ENCODE results near the gene SF3B5.
"Not testable (repeated sequence)": the region's sequence is repeated elsewhere in the genome, so short reads cannot be mapped to it uniquely, and the experiment has no call there.

The SF3B5 gene

DNA sequence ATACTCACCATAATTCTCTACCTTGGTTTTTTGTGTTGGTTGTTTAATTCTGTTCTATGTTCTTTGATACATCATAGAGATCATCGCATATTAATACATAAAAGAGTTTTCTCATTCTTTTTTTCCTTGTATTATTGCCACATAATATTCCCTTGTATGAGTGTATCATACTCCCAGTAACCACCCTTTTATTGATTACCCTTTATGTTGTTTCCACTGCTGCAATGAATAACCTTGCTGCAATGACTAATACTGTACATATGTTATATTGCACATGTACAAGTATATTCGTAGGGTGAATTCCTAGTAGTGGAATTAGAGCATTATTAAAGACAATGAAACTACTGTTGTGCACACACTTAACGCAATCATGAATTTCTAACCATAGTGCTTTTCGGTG, 9.1 kb upstream of the SF3B5 start:
- no peak for DNase-seq

DNA sequence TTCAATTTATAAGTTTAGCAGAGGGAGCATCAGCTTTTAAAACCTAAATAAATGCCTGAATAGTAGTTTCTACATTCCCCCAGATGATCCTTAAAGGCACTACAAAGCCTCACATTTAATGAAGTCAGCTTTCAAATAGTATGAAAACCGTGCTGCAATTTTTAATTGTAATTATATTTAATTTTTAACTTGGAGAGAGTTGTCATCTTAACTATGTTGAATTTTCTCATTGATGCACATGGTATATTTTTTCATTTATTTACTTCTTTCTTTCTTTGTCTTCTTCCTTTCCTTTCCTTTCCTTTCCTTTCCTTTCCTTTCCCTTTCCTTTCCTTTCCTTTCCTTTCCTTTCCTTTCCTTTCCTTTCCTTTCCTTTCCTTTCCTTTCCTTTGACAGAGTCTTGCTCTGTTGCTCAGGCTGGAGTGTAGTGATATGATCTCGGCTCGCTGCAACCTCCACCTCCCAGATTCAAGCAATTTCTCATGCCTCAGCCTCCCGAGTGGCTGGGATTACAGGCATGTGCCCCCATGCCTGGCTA, 7.7 kb upstream of the SF3B5 start:
- no peak for DNase-seq

- DNase-seq = no peak
Measured at GRCh38 chr6:144098993-144099392, 3.6 kb upstream of the SF3B5 start.

- DNase-seq = no peak
Measured at GRCh38 chr6:144094731-144095133, 641 bp downstream of the SF3B5 start.

DNA sequence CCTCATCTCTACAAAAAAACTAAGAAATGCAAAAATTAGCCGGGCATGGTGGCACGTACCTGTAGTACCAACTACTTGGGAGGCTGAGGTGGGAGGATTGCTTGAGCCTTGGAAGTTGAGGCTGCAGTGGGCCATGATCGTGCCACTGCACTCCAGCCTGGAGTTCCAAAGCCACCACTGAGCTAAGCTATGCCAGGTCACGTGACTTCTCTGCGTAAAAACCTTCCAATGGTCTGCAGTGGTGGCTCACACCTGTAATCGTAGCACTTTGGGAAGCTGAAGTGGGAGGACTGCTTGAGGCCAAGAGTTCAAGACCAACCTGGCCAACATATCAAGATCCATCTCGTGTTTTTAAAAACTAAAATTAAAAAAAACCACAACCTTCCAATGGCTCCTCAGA, 1.7 kb downstream of the SF3B5 start:
- DNase-seq = no peak

DNA sequence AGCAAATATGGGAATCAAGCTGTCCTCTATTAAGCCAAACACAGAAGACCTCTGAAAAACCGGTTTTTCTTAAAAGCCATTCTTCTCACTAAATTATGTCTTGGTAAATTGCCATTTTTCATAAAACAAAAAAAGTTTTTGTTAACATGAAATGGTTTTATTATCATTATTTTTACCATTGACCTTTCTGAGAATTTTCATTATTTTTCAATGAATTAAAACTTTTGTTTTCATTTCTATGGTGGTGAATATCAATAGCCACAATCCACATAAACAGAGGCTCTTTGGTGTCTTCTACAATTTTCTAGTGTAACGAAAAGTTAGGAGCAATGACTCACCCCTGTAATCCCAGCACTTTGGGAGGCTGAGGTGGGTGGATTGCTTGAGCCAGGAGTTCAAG, 2.1 kb downstream of the SF3B5 start:
- no peak for DNase-seq

GRCh38 chr6:144090384-144090783, 5.0 kb downstream of the SF3B5 start:
- DNase-seq = no peak

GRCh38 chr6:144087789-144088426, 7.5 kb downstream of the SF3B5 start:
- DNase-seq = no peak

GRCh38 chr6:144086959-144087358, 8.4 kb downstream of the SF3B5 start:
- DNase-seq = no peak

- DNase-seq = no peak
Measured at GRCh38 chr6:144083172-144083571, 12.2 kb downstream of the SF3B5 start.

- DNase-seq = not testable (repeated sequence)
Measured at GRCh38 chr6:144082412-144082811, 13.0 kb downstream of the SF3B5 start.

DNA sequence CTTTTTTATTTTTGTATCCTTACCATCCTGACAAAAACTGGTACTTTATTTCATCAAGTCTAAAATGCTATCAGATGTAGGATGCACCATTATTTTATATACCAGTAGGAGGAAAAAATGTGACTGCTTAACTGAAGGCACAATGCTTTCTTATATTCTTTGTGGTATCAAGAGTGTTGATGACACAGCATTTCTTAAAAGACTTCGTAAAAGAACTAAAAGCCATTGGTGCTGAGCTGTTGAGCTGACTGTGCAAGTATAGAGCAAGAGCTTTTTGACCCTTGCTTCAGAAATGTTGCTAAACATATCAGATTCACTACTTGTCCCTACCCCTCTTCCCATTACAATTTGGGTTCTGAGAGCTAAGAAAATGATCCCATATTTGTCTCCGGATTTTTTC, 17.5 kb downstream of the SF3B5 start:
- DNase-seq = no peak

GRCh38 chr6:144075875-144076274, 19.5 kb downstream of the SF3B5 start:
- DNase-seq = no peak

DNA sequence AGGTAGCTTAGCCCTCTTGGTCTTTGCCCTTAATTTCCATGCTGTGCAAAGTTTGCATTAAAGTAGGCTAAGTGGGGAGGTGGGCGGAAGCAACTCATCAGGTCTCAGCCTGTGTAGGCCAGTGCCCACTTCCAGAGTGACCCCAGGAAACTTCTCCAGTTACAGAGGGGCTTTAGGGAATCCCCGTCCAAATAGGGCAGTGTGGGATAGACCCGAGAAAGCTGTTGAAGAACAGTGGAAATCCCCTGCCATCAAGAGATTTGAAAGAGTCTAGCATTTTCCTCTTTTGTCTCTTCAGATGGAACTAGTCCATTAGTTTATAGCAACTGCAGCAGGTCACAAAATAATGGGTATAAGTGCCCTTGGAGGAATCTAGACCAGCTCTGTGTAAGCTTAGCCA, 20.2 kb downstream of the SF3B5 start:
- DNase-seq = no peak

GRCh38 chr6:144073024-144073423, 22.3 kb downstream of the SF3B5 start:
- DNase-seq = no peak

DNA sequence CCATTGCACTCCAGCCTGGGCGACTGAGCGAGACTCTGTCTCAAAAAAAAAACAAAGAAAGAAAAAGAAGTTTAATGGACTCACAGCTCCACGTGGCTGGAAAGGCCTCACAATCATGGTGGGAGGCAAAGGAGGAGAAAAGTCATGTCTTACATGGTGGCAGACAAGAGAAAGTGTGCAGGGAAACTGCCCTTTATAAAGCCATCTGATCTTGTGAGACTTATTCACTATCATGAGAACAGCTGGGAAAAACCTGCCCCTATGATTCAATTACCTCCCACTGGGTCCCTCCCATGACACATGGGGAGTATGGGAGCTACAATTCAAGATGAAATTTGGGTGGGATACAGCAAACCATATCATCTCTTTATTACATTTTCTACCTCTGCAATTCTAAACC, 25.9 kb downstream of the SF3B5 start:
- no peak for DNase-seq

DNA sequence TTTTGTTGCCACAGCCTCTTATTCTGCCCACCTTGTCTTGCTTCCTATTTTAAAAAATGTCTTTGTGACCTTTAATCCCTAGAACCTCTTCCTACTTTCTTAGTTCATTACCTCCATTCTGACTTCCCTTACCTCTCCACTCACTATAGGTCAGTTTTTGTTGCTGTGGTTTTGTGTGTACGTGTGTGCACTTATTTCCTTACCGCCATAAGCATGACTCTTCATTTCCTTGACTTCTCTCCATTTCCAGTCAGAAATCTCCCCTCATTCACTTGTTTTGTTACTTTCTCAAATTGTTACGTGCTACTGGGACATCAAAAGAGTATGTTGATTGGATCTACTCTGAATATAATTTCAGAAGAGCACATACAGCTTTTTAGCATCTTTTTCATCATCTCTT, 26.6 kb downstream of the SF3B5 start:
- DNase-seq = no peak

GRCh38 chr6:144066741-144067484, 28.5 kb downstream of the SF3B5 start:
- no peak for DNase-seq

DNA sequence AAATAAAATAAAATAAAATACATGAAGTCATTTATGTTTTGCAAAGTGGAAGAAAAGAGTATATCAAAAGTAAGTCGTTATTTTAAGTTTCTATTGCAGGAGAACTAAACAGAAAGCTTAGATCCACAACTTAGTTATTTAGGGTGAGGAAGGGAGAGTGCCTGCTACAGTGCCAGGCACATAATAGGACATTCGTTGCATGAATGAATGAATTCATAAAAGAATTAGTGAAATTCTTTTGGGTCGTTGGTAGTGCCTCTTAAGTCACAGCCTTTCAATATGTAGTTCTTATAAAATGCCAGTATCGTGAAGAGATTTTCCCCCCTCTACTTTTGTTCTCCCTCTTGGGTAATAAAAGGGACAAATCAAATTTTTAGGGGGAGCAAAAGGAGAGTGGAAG, 29.1 kb downstream of the SF3B5 start:
- no peak for DNase-seq

DNA sequence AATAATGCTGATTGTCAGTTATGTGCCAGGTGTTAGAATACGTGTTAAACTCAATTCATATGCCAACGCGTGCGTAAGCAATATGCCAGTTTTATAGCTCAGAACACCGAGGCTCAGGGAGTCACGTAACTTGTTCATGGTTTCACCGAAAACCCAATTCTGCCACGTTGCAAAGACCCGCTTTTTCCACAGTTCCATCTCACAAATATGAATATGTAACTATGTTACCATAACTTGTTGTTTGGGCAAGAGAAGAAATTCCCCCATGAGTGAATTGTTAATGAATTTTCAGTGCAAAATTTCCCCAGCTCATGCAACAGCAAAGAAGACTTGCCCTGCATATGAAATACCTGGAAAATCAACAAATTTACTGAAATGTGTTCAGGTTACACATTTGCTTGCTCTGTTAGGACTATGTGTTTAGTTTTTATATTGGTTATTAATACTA, 30.1 kb downstream of the SF3B5 start:
- no peak for DNase-seq

DNA sequence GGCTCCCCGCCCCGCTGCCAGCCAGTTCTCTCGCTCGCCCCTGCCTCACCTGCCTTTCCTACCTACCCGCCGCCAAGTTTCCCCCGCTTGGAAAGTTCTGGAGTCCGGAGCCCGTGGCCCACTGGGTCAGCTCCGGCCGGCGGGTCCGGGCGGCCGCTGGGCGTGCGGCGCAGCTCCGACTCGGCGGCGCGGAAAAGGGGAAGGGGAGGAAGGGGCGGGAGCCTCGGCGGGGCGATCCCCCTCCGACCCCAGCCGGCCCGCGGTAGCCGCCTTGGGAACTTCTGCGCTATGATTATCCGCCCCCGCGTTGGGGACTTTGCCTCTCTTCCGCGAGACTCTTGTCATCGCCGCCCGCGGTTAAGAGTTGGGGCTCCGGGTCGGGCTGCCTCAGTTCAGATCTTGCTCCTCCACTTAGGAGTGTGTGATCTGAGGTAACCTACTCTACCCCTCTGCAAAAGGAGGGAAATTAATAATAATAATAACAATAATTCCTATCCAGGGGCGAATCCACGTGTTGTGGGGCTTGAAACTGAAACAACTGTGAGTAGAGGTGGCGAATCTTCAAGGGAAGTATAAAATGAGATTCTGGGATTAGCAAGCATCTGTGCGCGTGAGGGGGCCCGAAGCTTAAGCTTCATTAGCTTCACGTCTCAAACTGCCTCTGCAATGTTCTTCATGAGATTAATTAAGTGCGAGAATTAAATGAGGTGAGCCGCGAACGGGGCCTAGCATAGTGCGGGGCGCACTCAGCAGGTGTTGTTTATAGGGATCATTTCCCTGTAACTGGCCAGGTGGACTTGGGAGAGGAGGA, 30.8 kb downstream of the SF3B5 start:
- DNase-seq = no peak

DNA sequence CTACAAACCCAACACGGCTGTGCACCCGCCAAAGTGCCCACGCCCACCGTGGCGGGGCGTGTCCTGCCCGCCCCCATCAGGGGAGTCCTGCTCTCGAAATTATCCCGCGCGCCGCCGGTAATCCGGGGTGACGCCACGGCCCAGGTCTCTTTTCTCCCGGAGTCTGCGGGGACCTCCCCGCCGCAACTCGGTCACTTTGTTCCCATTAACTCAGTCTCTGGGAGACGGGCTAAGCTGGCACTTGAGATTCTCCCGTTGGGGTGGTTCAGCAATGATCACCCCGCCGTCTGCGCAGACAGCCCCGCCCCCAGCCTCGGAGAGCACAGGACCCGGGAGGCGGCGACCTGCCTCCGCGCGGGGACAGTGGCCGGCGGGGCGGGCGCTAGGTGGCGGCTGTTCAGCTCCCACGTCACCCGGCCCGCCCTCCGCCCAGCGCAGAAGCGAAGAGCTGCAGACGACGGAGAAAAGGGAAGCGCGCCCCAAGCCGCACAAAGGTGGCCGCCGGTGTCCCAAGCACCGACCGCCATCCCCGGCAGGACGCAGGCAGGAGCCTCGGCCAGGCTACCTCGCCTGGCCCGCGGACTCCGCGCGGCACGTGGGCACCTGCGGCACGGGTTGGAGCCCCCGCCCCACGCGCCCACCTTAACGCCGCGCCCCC, 31.5 kb downstream of the SF3B5 start:
- peak; percentile 40 to 46 for DNase-seq

DNA sequence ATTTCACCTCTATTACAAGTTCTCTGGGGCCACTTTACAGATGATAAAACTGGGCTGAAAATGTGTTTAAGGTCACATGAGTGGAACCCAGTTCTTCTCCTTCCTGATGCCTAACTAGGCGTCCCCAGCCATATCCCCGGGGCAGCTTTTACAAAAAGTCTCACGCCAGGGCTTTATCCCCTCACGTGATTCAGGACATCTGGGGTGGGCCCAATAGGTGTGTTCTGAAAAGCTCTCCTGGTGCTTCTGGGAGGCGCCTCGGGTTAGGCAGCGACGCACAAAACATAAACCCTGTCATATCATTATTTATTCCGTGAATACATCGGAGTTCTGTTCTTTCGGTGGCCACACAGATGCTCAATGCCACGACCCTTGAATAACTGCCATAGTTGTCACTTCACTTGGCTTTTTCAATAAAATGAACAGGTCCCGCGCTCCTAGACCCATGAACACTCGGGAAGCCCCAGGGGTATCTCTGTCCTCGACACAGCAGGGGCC, 32.1 kb downstream of the SF3B5 start:
- DNase-seq = no peak

Measured in hippocampal formation (tissue), 2 donors.